ENCODE results near the gene SSBP1. TPM values are rescaled to one million over a fixed set of nuclear protein-coding genes. Genes with fewer than 3 reads are reported as not detected.

SSBP1 gene
- total and polyA plus RNA-seq, 2 of the 8 experiments (the other 6 are each of a cell fraction or from before 2014, with no cell fraction given) = 136 to 254 TPM

DNA sequence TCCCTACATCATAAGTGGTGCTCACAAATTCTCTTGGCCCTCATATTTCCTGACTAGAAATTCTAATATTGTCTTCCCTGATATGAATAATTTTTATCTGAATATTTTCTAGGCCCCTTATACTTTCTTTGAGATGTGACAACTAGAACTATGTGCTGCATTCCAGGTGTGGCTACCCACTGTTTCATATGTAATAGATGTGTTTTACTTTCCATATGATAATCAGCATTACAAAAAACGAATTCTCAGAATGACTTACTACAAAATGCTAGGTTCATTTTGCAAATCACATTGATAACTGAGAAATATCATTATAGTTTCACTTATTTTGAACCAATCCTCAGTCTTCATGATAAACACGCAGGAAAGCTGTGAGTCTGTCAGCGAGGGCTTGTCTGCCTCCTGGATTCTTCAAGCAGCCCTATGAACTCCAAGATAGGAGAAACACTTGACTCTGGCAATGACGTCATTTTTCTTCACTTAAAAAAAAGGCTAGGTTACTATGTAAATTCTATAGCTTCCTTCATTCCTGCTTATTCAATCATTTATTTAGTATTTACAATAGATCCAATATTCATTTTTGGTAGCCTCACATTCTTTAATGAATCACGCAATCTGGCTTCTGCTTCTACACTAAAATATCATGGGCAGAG lies 25.4 kb upstream of the SSBP1 start:
- POLR2A ChIA-PET (ENCODE audit: partially characterized antibody) = interaction anchor here (0.7 to 3.0 kb wide), 2 partner anchors 11 to 151 kb away, joined by 3 to 16 read pairs; partner anchors contain the start of gene DENND11

More for the DNA sequence above, 25.4 kb upstream of the SSBP1 start:
- Histone ChIP-seq H2BK20ac (ENCODE audit: low read length) (no peak overlapping the region), H3K79me1 (ENCODE audit: low read depth, low read length) (no peaks in the 10 kb centered on the region), H3K56ac (replicated peaks; ENCODE audit: insufficient read length, low read depth, low read length) (no peak overlapping the region), H3K18ac (ENCODE audit: extremely low read depth, low read length) (no peak overlapping the region), H3K4ac (replicated peaks; ENCODE audit: insufficient read length, low read depth, low read length) (no peak overlapping the region), H4K5ac (ENCODE audit: insufficient read length, low read depth, low read length) (no peak overlapping the region), H2BK5ac (ENCODE audit: low read depth, low read length) (no peak overlapping the region), H2BK120ac (replicated peaks; ENCODE audit: low read depth, low read length) (no peak overlapping the region), H3K23ac (ENCODE audit: insufficient read length) (no peak overlapping the region), H4K8ac (ENCODE audit: extremely low read depth, insufficient read depth, low read length) (no peak overlapping the region), H2BK12ac (ENCODE audit: low read depth, low read length) (no peak overlapping the region), H2AFZ (ENCODE audit: low read length) (no peak overlapping the region), H3K36me3 (ENCODE audit: control insufficient read depth in 2 of 4, insufficient read depth in 4 of 4, low read length in 3 of 4) (no peaks in the 10 kb centered on the region), H4K91ac (replicated peaks; ENCODE audit: insufficient read length, low read length) (no peak overlapping the region), H3K79me2 (ENCODE audit: control insufficient read depth in 1 of 2, insufficient read depth in 2 of 2, low read length in 2 of 2) (no peaks in the 10 kb centered on the region), H2AK5ac (ENCODE audit: low read depth, low read length) (no peak overlapping the region), H3K9me3 (ENCODE audit: insufficient read depth in 2 of 2, low read depth in 1 of 2, low read length in 1 of 2) (no peaks in the 10 kb centered on the region), H3K23me2 (ENCODE audit: low read depth, low read length) (peaks cover 3% of the 10 kb centered on the region; the same call in 1 of the 2 replicates), H3K27ac (ENCODE audit: low read depth, low read length) (no peak overlapping the region), H3K4me1 (replicated peaks in 1 of 4; ENCODE audit: control insufficient read depth in 3 of 4, insufficient read depth in 4 of 4, low read length in 3 of 4) (peaks cover 0 to 8% (median 0%) of the 10 kb centered on the region in 4 experiments; a peak in 1 of 7 replicates), H3K27me3 (replicated peaks in 1 of 4; ENCODE audit: control insufficient read depth in 3 of 4, extremely low read depth in 1 of 4, insufficient read depth in 3 of 4, low read length in 3 of 4) (no peaks in the 10 kb centered on the region), H3K14ac (ENCODE audit: insufficient read length) (no peak overlapping the region), H3K4me2 (ENCODE audit: insufficient read depth in 1 of 2, low read depth in 2 of 2, low read length in 2 of 2) (no peak overlapping the region), H3K9ac (replicated peaks in 1 of 4; ENCODE audit: extremely low read depth in 1 of 4, low read depth in 3 of 4, low read length in 3 of 4) (no peak overlapping the region), H3K4me3 (ENCODE audit: extremely low read depth in 1 of 4, insufficient read depth in 2 of 4, low read depth in 3 of 4, low read length in 4 of 4) (no peak overlapping the region), H4K20me1 (replicated peaks in 1 of 2; ENCODE audit: control insufficient read depth in 1 of 2, insufficient read depth in 2 of 2, low read length in 2 of 2) (no peaks in the 10 kb centered on the region), H2BK15ac (ENCODE audit: low read length) (no peak overlapping the region)
- CTCF ChIA-PET (ENCODE audit: partially characterized antibody) = interaction anchor here (0.7 to 1.4 kb wide), 2 partner anchors 26 to 58 kb away, joined by 3 to 4 read pairs; partner anchors contain the start of gene SSBP1
- FAIRE-seq (no peak), DNase-seq (ENCODE audit: low read depth in 1 of 2, low spot score in 2 of 2) (no peak)
- WGBS, 2 experiments (ENCODE audit: extremely low coverage in 1 of 2, insufficient coverage in 1 of 2, insufficient read length in 1 of 2, insufficient replicate concordance in 2 of 2, low coverage in 1 of 2, low lambda C conversion rate in 2 of 2, missing lambda C conversion rate in 1 of 2) = 81% methylated on average over 5 of the region's 5 CpGs; no CpG with 5 or more reads in 1 of the 2 experiments
- TF ChIP-seq SUZ12 (IDR thresholded peaks at IDR 0.05; ENCODE audit: low read length) = no peak
